HG03520 (cell line): ENCODE measurements around the gene SULT1E1.
A peak's percentile ranks its signal among the peaks of the same experiment; 100 is the strongest.
"Not testable (repeated sequence)": the region's sequence is repeated elsewhere in the genome, so short reads cannot be mapped to it uniquely, and the experiment has no call there.

Source experiments
- ATAC-seq: cut with Tn5 transposase; IDR thresholded peaks from one replicate; pipeline ENCODE4 v1.9.1; 2021; ENCODE audit warnings: mild to moderate bottlenecking, moderate library complexity; ENCODE audit not compliant: unreplicated experiment

The SULT1E1 gene

DNA sequence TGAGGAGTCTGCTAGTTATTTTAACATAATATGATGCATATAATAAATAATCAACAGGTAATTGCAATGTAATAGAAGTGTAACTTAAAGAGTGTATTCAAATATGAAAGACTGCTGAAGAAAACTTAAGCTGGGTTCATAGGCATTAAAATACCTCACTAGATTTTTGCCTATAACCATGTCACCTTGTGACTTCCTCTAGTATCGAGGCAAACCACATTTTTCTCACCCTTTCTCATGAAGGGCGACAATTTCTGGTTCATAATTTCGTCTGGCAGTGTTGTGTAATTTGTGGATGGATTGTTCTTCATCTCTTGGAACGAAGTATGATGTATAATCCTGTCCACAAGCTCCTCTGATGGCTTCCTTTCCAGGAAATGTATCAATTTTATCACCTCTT is 16.0 kb downstream of the SULT1E1 start:
- ATAC-seq, result peak; percentile 62

GRCh38 chr4:69843301-69843700 is 16.6 kb downstream of the SULT1E1 start:
- no peak for ATAC-seq

DNA sequence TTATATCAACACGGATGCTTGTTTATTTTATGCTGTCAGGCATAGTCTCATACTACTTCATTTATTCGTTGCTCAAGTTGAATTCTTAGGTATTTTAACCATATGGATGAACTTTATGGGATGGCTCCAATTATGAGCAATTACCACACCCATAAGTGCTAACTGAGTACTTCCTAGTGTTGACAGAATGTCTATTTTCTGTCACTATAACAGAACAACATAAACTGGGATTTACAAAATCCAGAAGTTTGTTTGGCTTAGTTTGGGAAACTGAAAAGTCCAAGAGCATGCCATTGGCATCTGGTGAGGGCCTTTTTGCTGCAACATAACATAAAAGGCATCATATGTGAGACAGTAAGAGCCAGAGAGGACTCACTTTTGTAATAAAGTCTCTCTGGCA is 21.0 kb downstream of the SULT1E1 start:
- no peak for ATAC-seq

GRCh38 chr4:69836287-69836686 is 23.7 kb downstream of the SULT1E1 start:
- no peak for ATAC-seq

GRCh38 chr4:69835766-69836165 is 24.2 kb downstream of the SULT1E1 start:
- no peak for ATAC-seq

DNA sequence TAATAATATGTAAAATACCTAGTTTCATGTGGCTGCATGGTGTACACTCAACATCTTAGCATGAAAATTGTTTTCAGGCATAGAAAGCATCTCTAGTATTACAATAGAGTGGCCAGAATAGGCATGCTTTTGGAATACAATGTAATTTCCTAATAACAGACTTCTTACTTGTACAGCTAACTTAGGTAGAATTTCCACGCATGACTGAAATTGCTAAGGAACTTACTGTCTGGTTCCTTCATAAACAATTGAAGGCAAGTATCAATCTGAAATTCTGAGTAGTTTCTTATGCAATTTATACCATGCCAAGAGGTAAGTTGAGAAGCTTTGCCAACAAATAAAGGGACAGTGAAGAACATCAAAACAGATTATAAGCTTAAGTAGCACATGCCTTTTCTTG is 26.7 kb downstream of the SULT1E1 start:
- no peak for ATAC-seq

DNA sequence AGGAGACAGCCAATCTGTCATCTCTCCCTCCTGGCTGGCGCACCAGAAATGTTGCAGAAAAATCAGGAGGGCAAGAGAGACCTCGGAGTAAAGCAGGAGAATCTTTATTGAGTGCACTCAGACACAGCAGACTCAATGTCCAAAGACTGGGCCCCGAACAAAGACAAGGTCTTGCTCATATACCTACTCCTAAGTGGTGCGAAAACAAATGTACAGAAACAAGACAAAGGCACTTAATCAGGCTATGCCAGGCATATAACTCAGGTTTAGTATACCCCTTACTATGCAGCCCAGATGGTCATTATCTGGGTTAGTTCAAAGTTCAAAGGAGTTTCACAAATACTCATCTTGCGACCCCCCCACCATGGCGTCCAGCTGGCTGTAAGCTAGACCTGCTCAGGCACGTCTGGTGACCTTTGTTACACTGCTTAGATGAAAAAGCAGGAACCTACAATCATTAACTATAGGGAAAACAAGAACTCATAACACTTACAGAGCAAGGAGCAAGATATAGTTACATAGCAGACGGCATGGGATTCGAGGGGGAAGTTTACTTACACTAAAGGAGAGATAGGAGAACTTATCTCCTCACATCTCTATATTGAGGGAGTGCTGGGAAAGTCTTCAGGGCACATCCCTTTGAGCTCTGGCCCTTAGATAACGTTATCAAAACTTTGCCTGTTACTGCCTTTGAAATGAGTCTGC is 27.5 kb downstream of the SULT1E1 start:
- peak; percentile 26 for ATAC-seq

DNA sequence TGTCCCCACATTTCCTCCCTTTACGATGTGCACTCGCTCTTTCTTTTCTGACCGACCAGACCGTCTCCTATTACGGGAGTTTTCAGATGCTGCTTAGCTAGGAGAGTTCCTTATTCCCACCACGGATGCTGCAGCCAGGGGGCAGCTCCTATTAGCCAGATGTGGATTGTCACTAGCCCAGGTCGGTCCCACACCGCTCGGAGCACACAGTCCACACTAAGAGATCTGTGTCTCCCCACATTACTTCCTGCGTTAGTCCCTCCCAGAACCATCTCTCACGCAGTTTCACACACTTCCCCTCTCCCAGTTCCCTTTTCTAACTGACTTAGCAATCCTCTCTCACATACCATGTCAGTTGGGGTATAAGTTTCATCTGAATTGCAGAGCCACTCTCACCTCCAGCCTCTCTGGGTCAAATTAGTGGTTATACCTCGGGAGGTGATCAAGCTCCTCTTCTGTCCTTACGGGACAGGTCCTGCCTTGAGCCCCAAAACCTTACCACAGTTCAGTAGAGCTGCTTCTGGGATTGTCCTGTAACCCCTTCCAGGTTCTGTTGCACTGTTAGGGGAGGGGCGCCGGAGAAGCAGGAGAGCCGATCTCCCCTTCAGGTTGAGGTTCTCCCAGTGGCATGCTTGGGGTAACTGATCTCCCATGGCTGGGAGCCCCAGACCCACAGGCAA is 28.2 kb downstream of the SULT1E1 start:
- peak; percentile 90 for ATAC-seq

- ATAC-seq, result no peak
Observed at GRCh38 chr4:69831270-69831627, 28.7 kb downstream of the SULT1E1 start.

DNA sequence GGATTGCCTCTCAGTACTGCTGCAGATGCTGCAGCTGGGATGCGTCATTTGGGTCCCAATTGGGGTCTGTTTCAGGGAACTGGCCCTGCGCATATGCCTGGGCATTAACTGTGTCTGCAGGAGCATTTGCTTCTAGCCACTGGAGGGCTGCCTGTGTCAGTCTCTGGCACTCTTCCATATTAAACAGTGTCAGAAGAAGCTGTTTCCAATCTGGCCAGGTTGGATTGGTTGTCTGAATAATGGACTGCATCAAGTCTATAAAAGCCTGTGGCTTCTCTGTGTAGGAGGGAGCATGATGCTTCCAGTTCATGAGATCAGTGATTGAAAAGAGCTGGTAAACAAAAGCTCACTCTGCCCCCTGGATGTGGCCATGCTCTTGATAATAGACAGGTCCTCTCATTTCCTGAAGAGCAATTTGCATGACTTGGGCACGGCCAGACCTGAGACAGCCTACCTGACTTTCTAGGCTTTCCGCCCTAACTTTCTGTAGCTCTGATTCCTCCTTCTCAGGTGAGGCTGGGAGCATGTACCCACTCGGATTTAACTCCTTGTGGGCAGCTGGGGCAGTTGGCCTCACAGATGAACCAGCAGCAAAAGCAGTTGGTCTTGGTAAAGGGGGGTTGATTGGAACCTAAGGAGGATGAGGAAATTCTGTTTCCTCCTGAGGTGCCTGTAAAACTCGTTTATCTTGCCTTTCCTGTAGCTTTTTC is 29.2 kb downstream of the SULT1E1 start:
- ATAC-seq, result no peak

DNA sequence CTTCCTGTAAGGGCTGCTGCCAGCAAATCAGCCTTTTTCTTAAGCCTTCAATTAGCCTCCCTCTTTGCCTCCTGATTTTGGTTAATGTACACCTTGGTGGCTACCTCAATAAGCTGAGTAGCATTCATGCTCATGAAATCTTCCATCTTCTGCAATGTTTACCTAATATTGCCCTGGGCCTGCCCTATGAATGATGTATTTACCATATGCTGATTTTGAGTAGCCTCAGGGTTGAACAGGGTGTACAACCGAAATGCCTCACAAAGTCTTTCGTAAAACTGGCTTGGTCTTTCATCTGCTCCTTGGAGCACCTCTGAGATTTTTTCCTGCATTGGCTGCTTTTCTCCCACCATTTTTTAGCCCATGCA is 29.8 kb downstream of the SULT1E1 start:
- no peak for ATAC-seq

DNA sequence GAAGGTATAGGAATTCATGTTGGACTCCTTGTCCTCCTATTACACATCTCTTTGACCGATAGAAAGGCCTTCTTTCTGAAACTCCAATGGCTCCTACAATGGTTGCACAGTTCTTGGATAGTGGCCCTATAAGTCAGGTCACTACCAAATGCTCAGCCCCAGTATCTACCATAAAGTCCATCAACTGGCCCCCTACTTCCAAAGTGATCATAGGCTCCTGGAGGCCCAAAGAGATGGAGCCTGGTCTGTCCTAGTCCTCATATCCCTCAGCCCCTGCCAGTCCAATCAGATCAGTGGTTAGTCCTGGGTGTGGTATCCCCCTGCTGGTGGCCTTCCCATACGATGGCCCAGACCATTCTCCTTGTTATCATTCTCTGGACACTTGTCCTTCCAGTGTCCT is 30.3 kb downstream of the SULT1E1 start:
- no peak for ATAC-seq

- no peak for ATAC-seq
Observed at GRCh38 chr4:69828828-69829227, 31.1 kb downstream of the SULT1E1 start.

DNA sequence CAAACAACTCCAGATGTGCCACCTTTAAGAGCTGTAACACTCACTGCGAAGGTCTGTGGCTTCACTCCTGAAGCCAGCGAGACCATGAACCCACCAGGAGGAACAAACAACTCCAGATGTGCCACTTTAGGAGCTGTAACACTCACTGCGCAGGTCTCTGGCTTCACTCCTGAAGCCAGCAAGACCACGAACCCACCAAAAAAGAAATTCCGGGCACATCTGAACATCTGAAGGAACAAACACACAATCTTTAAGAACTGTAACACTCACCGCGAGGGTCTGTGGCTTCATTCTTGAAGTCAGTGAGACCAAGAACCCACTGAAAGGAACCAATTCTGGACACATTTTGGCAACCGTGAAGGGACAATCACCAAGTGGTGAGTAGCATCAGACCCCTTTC is 34.9 kb downstream of the SULT1E1 start:
- ATAC-seq, result not testable (repeated sequence)

- peak; percentile 94 for ATAC-seq
Observed at GRCh38 chr4:69823481-69824186, 36.3 kb downstream of the SULT1E1 start.

GRCh38 chr4:69823048-69823447 is 36.9 kb downstream of the SULT1E1 start:
- peak; percentile 11 for ATAC-seq

GRCh38 chr4:69822198-69822597 is 37.7 kb downstream of the SULT1E1 start:
- no peak for ATAC-seq

DNA sequence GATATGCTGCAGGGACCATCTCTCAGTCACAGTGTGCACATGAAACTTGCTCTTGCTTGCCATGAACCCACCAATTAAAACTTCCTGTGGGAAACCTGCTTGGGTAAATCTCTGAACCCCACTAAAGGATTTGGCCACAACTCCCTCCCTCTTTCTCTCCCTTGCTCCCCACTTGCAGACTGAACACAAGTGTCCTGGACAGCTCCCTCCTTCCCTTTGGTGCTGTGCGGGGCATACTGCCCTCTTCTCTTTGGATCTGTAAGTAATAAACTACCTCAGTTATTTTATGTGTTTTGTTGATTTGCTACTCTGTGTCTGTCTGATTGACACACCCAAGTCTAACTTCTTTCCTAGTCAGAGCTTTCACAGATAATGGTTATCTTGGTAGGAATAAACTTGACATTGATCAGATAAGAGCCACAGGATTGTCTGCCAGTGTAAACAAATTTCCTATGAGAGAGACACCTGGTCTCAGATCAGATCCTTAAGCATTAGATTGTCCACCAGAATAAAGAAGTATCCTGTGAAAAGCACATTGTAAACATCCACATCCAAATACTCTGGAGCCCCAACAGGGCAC is 41.8 kb downstream of the SULT1E1 start:
- ATAC-seq, result no peak

GRCh38 chr4:69816236-69816635 is 43.7 kb downstream of the SULT1E1 start:
- ATAC-seq, result no peak

DNA sequence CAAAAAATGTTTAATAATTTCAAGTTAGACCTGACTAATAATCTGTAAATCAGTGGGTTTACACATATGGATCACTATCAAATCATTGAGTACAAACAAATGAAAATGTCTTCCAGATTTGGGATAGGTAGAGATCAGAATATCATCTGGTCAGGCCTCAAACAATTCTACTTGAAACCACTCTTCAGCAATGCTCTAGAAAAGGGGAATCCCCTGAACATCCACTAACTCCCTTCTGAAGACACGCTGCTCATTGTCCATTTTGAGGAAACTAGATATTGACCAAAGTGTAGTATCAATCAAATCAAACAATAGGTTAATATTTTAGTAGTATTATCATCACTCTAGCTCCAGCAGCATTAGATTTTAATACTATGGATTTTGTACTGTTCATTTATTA is 46.3 kb downstream of the SULT1E1 start:
- ATAC-seq, result no peak

DNA sequence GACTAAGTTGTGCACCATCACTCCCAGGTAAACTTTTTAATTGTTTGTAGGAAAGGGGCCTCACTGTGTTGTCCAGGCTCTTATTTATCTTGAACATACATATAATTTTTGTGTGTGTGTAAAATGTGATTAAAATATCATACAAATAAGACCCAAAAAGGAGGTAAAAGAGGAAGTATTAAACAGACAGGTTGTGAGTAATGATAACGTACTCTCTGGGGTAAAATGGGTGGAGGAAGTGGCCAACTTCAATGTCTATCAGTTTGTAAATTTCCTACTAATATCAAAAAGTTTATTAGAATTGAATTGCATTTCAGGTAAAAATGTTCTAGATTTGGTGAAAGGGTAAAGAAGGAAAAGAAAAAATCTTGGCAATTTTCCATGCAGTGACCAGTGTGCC is 48.8 kb downstream of the SULT1E1 start:
- no peak for ATAC-seq
